Osteocyte (in vitro differentiated cells): Measurements from ENCODE around the gene NCK1. TPM values are rescaled to one million over a fixed set of nuclear protein-coding genes. Genes with fewer than 3 reads are reported as not detected.

ENCODE experiments used
- DNase-seq: peaks from one replicate; pipeline ENCODE4 v3.0.0; 2021; ENCODE audit warnings: mixed read lengths; ENCODE audit not compliant: unreplicated experiment; ENCODE audit errors: extremely low spot score
- H3K27ac Mint-ChIP-seq: one replicate; pipeline ENCODE4 v1.8.0; 2021; ENCODE audit warnings: mild to moderate bottlenecking, mixed read lengths; ENCODE audit not compliant: unreplicated experiment
- H3K27me3 Mint-ChIP-seq: one replicate; pipeline ENCODE4 v1.8.0; 2021; ENCODE audit warnings: mixed read lengths; ENCODE audit not compliant: unreplicated experiment
- H3K36me3 Mint-ChIP-seq: one replicate; pipeline ENCODE4 v1.8.0; 2021; ENCODE audit warnings: mixed read lengths; ENCODE audit not compliant: unreplicated experiment
- H3K4me1 Mint-ChIP-seq: one replicate; pipeline ENCODE4 v1.8.0; 2021; ENCODE audit warnings: mixed read lengths; ENCODE audit not compliant: unreplicated experiment
- H3K4me3 Mint-ChIP-seq: one replicate; pipeline ENCODE4 v1.8.0; 2021; ENCODE audit warnings: mild to moderate bottlenecking, moderate library complexity, mixed read lengths; ENCODE audit not compliant: unreplicated experiment
- H3K9me3 Mint-ChIP-seq: one replicate; pipeline ENCODE4 v1.8.0; 2021; ENCODE audit warnings: mixed read lengths; ENCODE audit not compliant: unreplicated experiment
- CTCF ChIP-seq: fragments of 200-600 bp; sonication (generic); IDR thresholded peaks from 2 replicates; pipeline ENCODE4 v1.5.0; 2021; ENCODE audit warnings: antibody characterized with exemption, mild to moderate bottlenecking, moderate library complexity
- long read RNA-seq: library from polyadenylated mRNA; unstranded; transcript quantifications from one replicate; pipeline ENCODE4 v2.0.0, GENCODE V29; 2021
- total RNA-seq: library from RNA; stranded (reverse); gene quantifications from 2 replicates; pipeline ENCODE4 v1.2.1, GENCODE V29; 2021

Gene NCK1
- 37.3 and 38.6 TPM in 2 replicates for total RNA-seq
- long read RNA-seq, transcript NCK1-204 (3 exons, 2,403 nt), result minor isoform, 7 of 211 reads
- long read RNA-seq, transcript NCK1-207 (4 exons, 1,971 nt), result minor isoform, 27 of 211 reads
- long read RNA-seq, transcript NCK1-201 (4 exons, 1,937 nt), result major isoform, 149 of 211 reads
- long read RNA-seq, partial matches to known transcripts, result 6 of 211 reads
- long read RNA-seq, other reads (novel, unspliced or antisense), result 22 of 211 reads

- H3K27me3 Mint-ChIP-seq, result no peaks in the 10 kb centered on the region
- peak; percentile 99 for DNase-seq
- H3K4me3 Mint-ChIP-seq, result peak within 1 kb of the TSS; percentile 92
- peak within 1 kb of the TSS; percentile 95 for H3K27ac Mint-ChIP-seq
- peaks cover 6% of the 10 kb centered on the region for H3K36me3 Mint-ChIP-seq
- H3K4me1 Mint-ChIP-seq, result peaks cover 26% of the 10 kb centered on the region
- TF ChIP-seq CTCF, result peak; percentile 30
- no peaks in the 10 kb centered on the region for H3K9me3 Mint-ChIP-seq
Measured at GRCh38 chr3:136861890-136862616, at the start of gene NCK1. TSS of gene NCK1 (plus strand) at chr3:136862208. CDS start at chr3:136928002, 65,794 bp downstream.

GRCh38 chr3:136817448-136817847 is 44.6 kb upstream of the NCK1 start:
- H3K4me1 Mint-ChIP-seq, result peaks cover 37% of the 10 kb centered on the region
- H3K4me3 Mint-ChIP-seq, result peak overlapping the region; percentile 38
- no peak for TF ChIP-seq CTCF
- peaks cover under 1% of the 10 kb centered on the region for H3K9me3 Mint-ChIP-seq
- peak overlapping the region; percentile 87 for H3K27ac Mint-ChIP-seq
- H3K36me3 Mint-ChIP-seq, result no peaks in the 10 kb centered on the region
- no peaks in the 10 kb centered on the region for H3K27me3 Mint-ChIP-seq
- DNase-seq, result no peak

GRCh38 chr3:136818191-136818768 is 43.7 kb upstream of the NCK1 start:
- peak; percentile 14 for TF ChIP-seq CTCF
- Mint-ChIP-seq H3K27ac (peak overlapping the region; percentile 87), H3K4me1 (peaks cover 37% of the 10 kb centered on the region), H3K27me3 (no peaks in the 10 kb centered on the region), H3K36me3 (peaks cover 8% of the 10 kb centered on the region), H3K4me3 (peak overlapping the region; percentile 89), H3K9me3 (peaks cover 7% of the 10 kb centered on the region)
- no peak for DNase-seq

- H3K27ac Mint-ChIP-seq, result peak within 1 kb of the TSS; percentile 94
- DNase-seq, result peak; percentile 87
- peak; percentile 19 for TF ChIP-seq CTCF
Measured at GRCh38 chr3:136818769-136819391, 43.1 kb upstream of the NCK1 start, which contains the start of gene SLC35G2. TSS of gene SLC35G2 (plus strand) at chr3:136819126. CDS start at chr3:136854461, 35,335 bp downstream.

More at GRCh38 chr3:136818769-136819391, 43.1 kb upstream of the NCK1 start, which contains the start of gene SLC35G2:
- Mint-ChIP-seq H3K9me3 (peaks cover 9% of the 10 kb centered on the region), H3K27me3 (no peaks in the 10 kb centered on the region), H3K36me3 (peaks cover 10% of the 10 kb centered on the region), H3K4me1 (peaks cover 37% of the 10 kb centered on the region), H3K4me3 (peak within 1 kb of the TSS; percentile 89)
